K562 (cell line): ENCODE data around the gene S100A2. TPM values are rescaled to one million over a fixed set of nuclear protein-coding genes. Genes with fewer than 3 reads are reported as not detected.

Experiments
- ARHGAP35 ChIP-seq: fragments of 450-650 bp; IDR thresholded peaks from 2 replicates; pipeline ENCODE4 v1.6.1; 2018; ENCODE audit not compliant: partially characterized antibody
- CBFA2T3 ChIP-seq: fragments of 450-650 bp; IDR thresholded peaks from 2 replicates; pipeline ENCODE4 v1.6.1; 2017
- CCNT2 ChIP-seq: IDR thresholded peaks from 2 replicates; pipeline ENCODE4 v1.6.1; 2011; ENCODE audit warnings: borderline replicate concordance, low read depth, mild to moderate bottlenecking, moderate library complexity, mixed read lengths, low read length; ENCODE audit not compliant: insufficient read length; ENCODE audit errors: extremely low read depth
- DNMT1 ChIP-seq: fragments of 450-650 bp; IDR thresholded peaks from 2 replicates; pipeline ENCODE4 v1.6.1; 2016; ENCODE audit warnings: antibody characterized with exemption, mild to moderate bottlenecking
- ESRRA ChIP-seq: fragments of 450-650 bp; IDR thresholded peaks from 2 replicates; pipeline ENCODE4 v1.6.1; 2014; ENCODE audit warnings: low read depth, mild to moderate bottlenecking, moderate library complexity, borderline replicate concordance
- ETV5 ChIP-seq: sonication (generic); formaldehyde crosslinking; IDR thresholded peaks from 2 replicates; pipeline ENCODE4 v1.4.0; 2020; ENCODE audit warnings: low read depth, mild to moderate bottlenecking, missing genetic modification reagents
- FOXM1 ChIP-seq, 2 experiments: fragments of 450-650 bp in 1 of 2; sonication (generic) in 1 of 2; formaldehyde crosslinking in 1 of 2; IDR thresholded peaks; 2 replicates each; pipeline versions ENCODE4 v1.6.1 to v1.9.0; 2017 to 2022; ENCODE audit warnings: low read depth in 2 of 2, mild to moderate bottlenecking in 2 of 2, missing genetic modification reagents in 1 of 2, moderate library complexity in 1 of 2
- FUS ChIP-seq: fragments of 200-400 bp; formaldehyde crosslinking; optimal IDR thresholded peaks from 2 replicates; pipeline ENCODE3; 2017; ENCODE audit warnings: low read depth, low read length
- HNRNPK ChIP-seq: fragments of 200-400 bp; formaldehyde crosslinking; IDR thresholded peaks from one replicate; pipeline ENCODE4 v1.6.1; 2018; ENCODE audit warnings: mild to moderate bottlenecking, low read depth, low read length; ENCODE audit not compliant: poor library complexity, severe bottlenecking
- HNRNPLL ChIP-seq: fragments of 200-400 bp; formaldehyde crosslinking; IDR thresholded peaks from 2 replicates; pipeline ENCODE4 v1.6.1; 2017; ENCODE audit warnings: low read length, low read depth, mild to moderate bottlenecking; ENCODE audit not compliant: poor library complexity, severe bottlenecking
- MAFF ChIP-seq: IDR thresholded peaks from 2 replicates; pipeline ENCODE4 v1.6.1; 2012; ENCODE audit warnings: low read length, improper control_type of control experiment
- MYBL2 ChIP-seq, 2 experiments: fragments of 450-650 bp in 1 of 2; sonication (generic) in 1 of 2; formaldehyde crosslinking in 1 of 2; IDR thresholded peaks; 2 replicates each; pipeline versions ENCODE4 v1.6.1 to v1.8.1; 2017 to 2022; ENCODE audit warnings: borderline replicate concordance in 1 of 2, inconsistent platforms in 1 of 2, low read depth in 1 of 2, mild to moderate bottlenecking in 1 of 2, missing genetic modification reagents in 1 of 2, moderate library complexity in 1 of 2
- PHB ChIP-seq: fragments of 250-450 bp; sonication (Bioruptor Pico); IDR thresholded peaks from 2 replicates; pipeline ENCODE4 v1.5.0; 2021
- SAP30 ChIP-seq: fragments of 200-600 bp; sonication (generic); IDR thresholded peaks from 2 replicates; pipeline ENCODE4 v1.6.1; 2012; ENCODE audit warnings: borderline replicate concordance, low read depth, mild to moderate bottlenecking, moderate library complexity, low read length, control low read depth, inconsistent platforms; ENCODE audit not compliant: insufficient read depth, poor library complexity, severe bottlenecking
- SMARCA4 ChIP-seq: fragments of 450-650 bp; IDR thresholded peaks from 2 replicates; pipeline ENCODE4 v1.6.1; 2016
- SPI1 ChIP-seq: IDR thresholded peaks from 2 replicates; pipeline ENCODE4 v1.6.1; 2011; ENCODE audit warnings: low read depth, low read length, control low read depth, borderline replicate concordance
- TSC22D4 ChIP-seq: fragments of 450-650 bp; IDR thresholded peaks from 2 replicates; pipeline ENCODE4 v1.6.1; 2016; ENCODE audit warnings: missing genetic modification characterization, missing biosample characterization, control low read depth
- ZFP36 ChIP-seq: fragments of 150-350 bp; IDR thresholded peaks from 2 replicates; pipeline ENCODE4 v1.6.1; 2018; ENCODE audit warnings: low read length, low read depth; ENCODE audit not compliant: partially characterized antibody
- ZNF668 ChIP-seq: fragments of 250-450 bp; sonication (Bioruptor Pico); IDR thresholded peaks from 2 replicates; pipeline ENCODE4 v1.8.0; 2022; ENCODE audit warnings: mild to moderate bottlenecking, inconsistent platforms
- ZNF707 ChIP-seq: fragments of 250-450 bp; sonication (Bioruptor Pico); conservative IDR thresholded peaks from 2 replicates; pipeline ENCODE4 v1.8.0; 2022; ENCODE audit warnings: inconsistent platforms, mild to moderate bottlenecking, moderate library complexity
- polyA plus RNA-seq, 8 experiments: library from polyadenylated mRNA; depleted of rRNA in 4 of 8; stranded (reverse) in 5 of 8; unstranded in 3 of 8; fragments of >200 nt; fragmentation: Nextera tagmentation in 2 of 8; fragmentation: Illumina TruSeq in 1 of 8; extraction: Ambion mirVana in 2 of 8; extraction: Trizol in 1 of 8; gene quantifications; 2 replicates each; pipeline versions ENCODE4 v1.2.1 to v1.2.3, GENCODE V29; 2011 to 2014; ENCODE audit warnings: inconsistent platforms in 1 of 8, missing spikeins in 1 of 8
- total RNA-seq, 7 experiments: library from RNA; depleted of rRNA in 6 of 7; stranded (reverse); fragments of >200 nt in 6 of 7; fragmentation: Illumina TruSeq in 2 of 7; extraction: Trizol in 2 of 7; gene quantifications; 2 replicates each; pipeline versions ENCODE4 v1.2.1 to v1.2.3, GENCODE V29; 2011 to 2021; ENCODE audit warnings: low replicate concordance in 1 of 7
- TF ChIP-seq, protein P1 (sequence below): fragments of 450-650 bp; formaldehyde crosslinking; IDR thresholded peaks from 2 replicates; pipeline ENCODE4 v1.4.0; 2020; ENCODE audit warnings: mild to moderate bottlenecking, moderate library complexity
- TF ChIP-seq, protein P2 (sequence below): fragments of 250-450 bp; sonication (Bioruptor Pico); IDR thresholded peaks from 2 replicates; pipeline ENCODE4 v1.4.0; 2020

Gene S100A2
- total and polyA plus RNA-seq, 9 of the 15 experiments (the other 6 are each of a cell fraction or from before 2014, with no cell fraction given) = 0.28 to 0.65 (median 0.44) TPM; not detected in 4

DNA sequence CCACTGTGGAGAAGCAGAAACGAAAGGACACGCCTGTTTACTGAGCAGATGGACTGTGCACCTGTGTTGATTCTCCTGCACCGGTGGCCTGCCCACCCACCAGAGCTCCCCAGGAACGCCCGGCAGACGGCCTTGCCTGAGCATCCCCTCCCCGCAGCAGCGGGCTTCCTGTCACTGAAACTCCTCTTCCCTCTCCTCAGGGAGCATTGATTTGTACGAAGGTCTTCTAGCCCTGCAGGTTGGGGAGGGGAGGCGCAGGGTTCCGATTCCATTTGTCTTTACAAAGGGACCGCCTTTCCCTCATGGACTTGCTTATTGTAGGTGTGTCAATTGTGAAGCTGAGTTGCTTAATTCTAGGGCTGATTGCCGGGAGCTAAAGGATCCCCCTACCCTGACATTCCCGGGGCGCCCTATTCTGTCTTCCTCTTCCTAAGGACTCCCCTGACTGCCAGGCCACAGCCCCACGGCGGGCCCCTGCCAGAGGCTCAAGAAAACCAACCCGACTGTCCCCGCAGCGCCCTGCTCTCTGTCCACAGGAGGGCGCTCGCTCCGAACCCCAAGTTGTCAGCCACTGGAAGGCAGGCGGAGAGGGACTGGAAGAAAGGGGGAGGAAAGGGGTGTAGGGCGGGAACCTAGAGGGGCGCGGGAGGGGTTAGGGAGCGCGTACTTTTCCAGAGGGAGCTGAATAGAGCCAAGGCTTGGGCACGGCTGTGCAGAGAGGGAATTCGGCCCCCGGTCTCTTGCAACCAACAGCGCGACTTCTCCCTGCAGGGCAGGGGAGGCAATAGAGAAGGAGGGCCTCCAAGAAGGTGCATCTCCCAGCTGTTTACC lies 32.7 kb downstream of the S100A2 start (continued):
- TF ChIP-seq, protein P1, sequence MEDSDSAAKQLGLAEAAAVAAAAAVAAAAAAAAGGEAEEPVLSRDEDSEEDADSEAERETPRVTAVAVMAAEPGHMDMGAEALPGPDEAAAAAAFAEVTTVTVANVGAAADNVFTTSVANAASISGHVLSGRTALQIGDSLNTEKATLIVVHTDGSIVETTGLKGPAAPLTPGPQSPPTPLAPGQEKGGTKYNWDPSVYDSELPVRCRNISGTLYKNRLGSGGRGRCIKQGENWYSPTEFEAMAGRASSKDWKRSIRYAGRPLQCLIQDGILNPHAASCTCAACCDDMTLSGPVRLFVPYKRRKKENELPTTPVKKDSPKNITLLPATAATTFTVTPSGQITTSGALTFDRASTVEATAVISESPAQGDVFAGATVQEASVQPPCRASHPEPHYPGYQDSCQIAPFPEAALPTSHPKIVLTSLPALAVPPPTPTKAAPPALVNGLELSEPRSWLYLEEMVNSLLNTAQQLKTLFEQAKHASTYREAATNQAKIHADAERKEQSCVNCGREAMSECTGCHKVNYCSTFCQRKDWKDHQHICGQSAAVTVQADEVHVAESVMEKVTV = peak; percentile 76
- TF ChIP-seq ZFP36 (no peak), MYBL2 (IDR thresholded peaks at IDR 0.05; ENCODE audit: low read depth) (no peak), MYBL2 (CRISPR knock-in tag; IDR thresholded peaks at IDR 0.05; ENCODE audit: borderline replicate concordance) (no peak), ARHGAP35 (no peak), CBFA2T3 (no peak), SAP30 (no peak), PHB (CRISPR knock-in tag) (no peak), HNRNPK (no peak), ESRRA (0 out of 2 replicates have a peak, but pooled peaks have one; percentile 35), TSC22D4 (tag) (no peak), SPI1 (no peak), ZNF668 (CRISPR knock-in tag) (no peak), ETV5 (no peak), SMARCA4 (no peak), HNRNPLL (no peak), FOXM1 (IDR thresholded peaks at IDR 0.05; ENCODE audit: low read depth) (no peak), FOXM1 (CRISPR knock-in tag; IDR thresholded peaks at IDR 0.05; ENCODE audit: low read depth) (no peak), CCNT2 (no peak), DNMT1 (no peak), FUS (no peak), MAFF (no peak), ZNF707 (CRISPR knock-in tag) (no peak)
- TF ChIP-seq, protein P2, sequence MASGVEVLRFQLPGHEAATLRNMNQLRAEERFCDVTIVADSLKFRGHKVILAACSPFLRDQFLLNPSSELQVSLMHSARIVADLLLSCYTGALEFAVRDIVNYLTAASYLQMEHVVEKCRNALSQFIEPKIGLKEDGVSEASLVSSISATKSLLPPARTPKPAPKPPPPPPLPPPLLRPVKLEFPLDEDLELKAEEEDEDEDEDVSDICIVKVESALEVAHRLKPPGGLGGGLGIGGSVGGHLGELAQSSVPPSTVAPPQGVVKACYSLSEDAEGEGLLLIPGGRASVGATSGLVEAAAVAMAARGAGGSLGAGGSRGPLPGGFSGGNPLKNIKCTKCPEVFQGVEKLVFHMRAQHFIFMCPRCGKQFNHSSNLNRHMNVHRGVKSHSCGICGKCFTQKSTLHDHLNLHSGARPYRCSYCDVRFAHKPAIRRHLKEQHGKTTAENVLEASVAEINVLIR (CRISPR knock-in tag) = no peak
